PFSK-1 (cell line): ENCODE measurements around the gene MAP2K5.

Source experiments
- FOXP2 ChIP-seq: optimal IDR thresholded peaks from 2 replicates; pipeline ENCODE3; 2011; ENCODE audit warnings: borderline replicate concordance, control low read depth, inconsistent platforms; ENCODE audit not compliant: insufficient read depth; ENCODE audit errors: extremely low read length, extremely low read depth
- POLR2AphosphoS5 ChIP-seq: IDR thresholded peaks from 2 replicates; pipeline ENCODE4 v1.6.1; 2012; ENCODE audit warnings: low read depth, mild to moderate bottlenecking, control low read depth, low read length, moderate library complexity
- SIN3A ChIP-seq: IDR thresholded peaks from 2 replicates; pipeline ENCODE4 v1.6.1; 2012; ENCODE audit warnings: mild to moderate bottlenecking, low read length, moderate library complexity, borderline replicate concordance; ENCODE audit not compliant: insufficient read depth
- TAF1 ChIP-seq: IDR thresholded peaks from 2 replicates; pipeline ENCODE4 v1.6.1; 2012; ENCODE audit warnings: low read length, control low read depth, borderline replicate concordance; ENCODE audit not compliant: insufficient read depth
- TF ChIP-seq, protein P1 (sequence below), 2 experiments: IDR thresholded peaks; 2 replicates each; pipeline versions ENCODE4 v1.6.1 to v1.8.0; 2011 to 2012; ENCODE audit warnings: low read depth in 2 of 2, low read length in 2 of 2, control low read depth in 1 of 2, inconsistent platforms in 1 of 2, mild to moderate bottlenecking in 1 of 2, moderate library complexity in 1 of 2; ENCODE audit not compliant: insufficient read depth in 1 of 2

Gene MAP2K5

DNA sequence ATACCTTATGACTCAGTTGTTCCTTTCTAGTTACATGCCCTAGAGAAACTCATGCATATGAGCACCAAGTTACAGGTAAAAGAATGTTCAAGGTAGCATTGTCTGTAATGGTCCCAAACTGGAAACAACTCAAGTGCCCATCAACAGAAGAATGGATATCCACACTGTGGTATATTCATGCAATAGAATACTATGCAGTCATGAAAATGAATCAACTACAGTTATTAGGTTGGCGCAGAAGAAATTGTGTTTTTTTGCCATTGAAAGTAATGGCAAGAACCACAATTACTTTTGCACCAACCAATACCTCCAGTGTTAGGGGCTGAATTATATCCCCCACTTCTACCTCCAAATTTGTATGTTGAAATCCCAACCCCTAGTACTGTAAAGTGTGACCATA, 307.0 kb downstream of the MAP2K5 start:
- TF ChIP-seq, protein P1, sequence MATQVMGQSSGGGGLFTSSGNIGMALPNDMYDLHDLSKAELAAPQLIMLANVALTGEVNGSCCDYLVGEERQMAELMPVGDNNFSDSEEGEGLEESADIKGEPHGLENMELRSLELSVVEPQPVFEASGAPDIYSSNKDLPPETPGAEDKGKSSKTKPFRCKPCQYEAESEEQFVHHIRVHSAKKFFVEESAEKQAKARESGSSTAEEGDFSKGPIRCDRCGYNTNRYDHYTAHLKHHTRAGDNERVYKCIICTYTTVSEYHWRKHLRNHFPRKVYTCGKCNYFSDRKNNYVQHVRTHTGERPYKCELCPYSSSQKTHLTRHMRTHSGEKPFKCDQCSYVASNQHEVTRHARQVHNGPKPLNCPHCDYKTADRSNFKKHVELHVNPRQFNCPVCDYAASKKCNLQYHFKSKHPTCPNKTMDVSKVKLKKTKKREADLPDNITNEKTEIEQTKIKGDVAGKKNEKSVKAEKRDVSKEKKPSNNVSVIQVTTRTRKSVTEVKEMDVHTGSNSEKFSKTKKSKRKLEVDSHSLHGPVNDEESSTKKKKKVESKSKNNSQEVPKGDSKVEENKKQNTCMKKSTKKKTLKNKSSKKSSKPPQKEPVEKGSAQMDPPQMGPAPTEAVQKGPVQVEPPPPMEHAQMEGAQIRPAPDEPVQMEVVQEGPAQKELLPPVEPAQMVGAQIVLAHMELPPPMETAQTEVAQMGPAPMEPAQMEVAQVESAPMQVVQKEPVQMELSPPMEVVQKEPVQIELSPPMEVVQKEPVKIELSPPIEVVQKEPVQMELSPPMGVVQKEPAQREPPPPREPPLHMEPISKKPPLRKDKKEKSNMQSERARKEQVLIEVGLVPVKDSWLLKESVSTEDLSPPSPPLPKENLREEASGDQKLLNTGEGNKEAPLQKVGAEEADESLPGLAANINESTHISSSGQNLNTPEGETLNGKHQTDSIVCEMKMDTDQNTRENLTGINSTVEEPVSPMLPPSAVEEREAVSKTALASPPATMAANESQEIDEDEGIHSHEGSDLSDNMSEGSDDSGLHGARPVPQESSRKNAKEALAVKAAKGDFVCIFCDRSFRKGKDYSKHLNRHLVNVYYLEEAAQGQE (IDR thresholded peaks at IDR 0.05; ENCODE audit: insufficient read depth in 1 of 2, low read depth in 2 of 2, low read length in 2 of 2): no peak

DNA sequence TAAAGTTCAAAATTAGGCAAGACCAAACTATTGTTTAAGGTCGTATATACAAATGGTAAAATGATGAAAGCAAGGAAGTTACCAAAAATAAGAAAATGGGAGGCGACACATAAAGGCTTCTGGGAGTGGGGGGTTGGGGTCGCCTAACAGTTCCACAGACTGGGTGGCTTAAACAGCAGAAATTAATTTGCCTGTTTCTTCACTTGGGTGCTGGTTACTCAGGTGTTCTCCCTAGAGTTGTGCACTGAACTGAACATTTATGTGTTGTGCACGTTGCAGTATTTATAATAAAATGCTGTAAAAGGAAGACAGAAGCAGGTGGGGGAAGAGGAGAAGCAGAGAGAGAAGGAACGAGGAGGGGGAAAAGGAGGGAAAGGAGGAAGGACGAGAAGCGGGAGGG, 307.8 kb downstream of the MAP2K5 start:
- TF ChIP-seq, protein P1 (IDR thresholded peaks at IDR 0.05; ENCODE audit: insufficient read depth in 1 of 2, low read depth in 2 of 2, low read length in 2 of 2): no peak
- TF ChIP-seq SIN3A: no peak
- no peak for TF ChIP-seq FOXP2
- TF ChIP-seq POLR2AphosphoS5: no peak
- no peak for TF ChIP-seq TAF1

DNA sequence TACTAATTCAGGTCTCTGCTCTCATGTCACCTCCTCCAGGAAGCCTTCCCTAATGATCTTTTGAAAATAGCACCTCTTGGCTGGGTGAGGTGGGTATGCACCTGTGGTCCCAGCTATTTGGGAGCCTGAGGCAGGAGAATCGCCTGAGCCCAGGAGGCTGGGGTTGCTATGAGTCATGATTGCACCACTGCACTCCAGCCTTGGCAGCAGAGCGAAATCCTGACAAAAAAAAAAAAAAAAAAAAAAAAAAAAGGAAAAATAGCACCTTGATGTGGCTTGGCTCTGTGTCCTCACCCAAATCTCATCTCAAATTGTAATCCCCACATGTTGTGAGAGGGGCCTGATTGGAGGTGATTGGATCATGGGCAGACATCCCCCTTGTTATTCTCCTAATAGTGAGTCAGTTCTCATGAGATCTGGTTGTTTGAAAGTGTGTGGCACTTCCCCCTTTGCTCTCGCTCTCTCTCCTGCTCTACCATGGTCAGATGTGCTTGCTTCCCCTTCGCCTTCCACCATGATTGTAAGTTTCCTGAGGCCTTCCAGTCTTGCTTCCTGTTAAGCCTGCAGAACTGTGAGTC, 308.6 kb downstream of the MAP2K5 start:
- TF ChIP-seq FOXP2 (no peak), POLR2AphosphoS5 (no peak), SIN3A (no peak)
- TF ChIP-seq, protein P1 (IDR thresholded peaks at IDR 0.05; ENCODE audit: insufficient read depth in 1 of 2, low read depth in 2 of 2, low read length in 2 of 2): no peak

DNA sequence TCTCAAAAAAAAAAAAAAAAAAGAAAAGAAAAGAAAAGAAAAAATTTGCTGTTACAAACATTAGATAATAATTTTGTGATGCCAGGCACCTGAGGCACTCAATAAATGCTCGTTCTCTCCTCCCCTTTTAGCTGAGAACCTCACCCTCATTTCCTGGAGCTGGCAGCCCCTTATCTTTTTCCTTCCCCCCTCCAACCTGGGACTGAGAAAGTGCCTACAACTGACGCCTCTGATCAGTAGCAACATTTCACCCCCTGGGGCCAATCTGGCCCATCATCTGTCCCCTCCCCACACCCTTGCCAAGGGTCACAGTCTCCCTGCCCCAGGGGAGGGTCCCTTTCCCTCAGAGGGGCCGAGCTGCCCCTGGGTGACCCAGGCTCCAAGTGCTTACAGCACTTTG, 309.9 kb downstream of the MAP2K5 start:
- no peak for TF ChIP-seq TAF1
- no peak for TF ChIP-seq FOXP2
- TF ChIP-seq POLR2AphosphoS5: no peak
- TF ChIP-seq, protein P1 (IDR thresholded peaks at IDR 0.05; ENCODE audit: insufficient read depth in 1 of 2, low read depth in 2 of 2, low read length in 2 of 2): no peak
- no peak for TF ChIP-seq SIN3A

DNA sequence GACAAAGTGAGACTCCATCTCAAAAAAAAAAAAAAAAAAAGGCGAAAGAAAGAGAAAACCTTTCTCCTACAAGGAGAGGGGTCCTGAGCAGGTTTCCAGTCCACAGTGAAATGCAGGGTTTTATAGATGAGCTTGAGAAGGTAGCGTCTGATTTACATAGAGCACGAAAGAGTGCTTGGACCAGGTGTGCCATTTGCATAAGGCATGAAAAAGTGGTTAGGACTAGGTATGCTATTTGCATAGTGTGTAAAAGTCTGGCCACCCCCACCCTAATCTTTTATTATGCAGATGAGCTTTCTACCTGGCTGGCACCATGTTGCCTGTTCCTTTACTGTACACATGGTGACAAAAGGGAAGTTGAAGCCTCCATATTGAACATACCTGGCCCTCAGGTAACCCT, 311.0 kb downstream of the MAP2K5 start:
- TF ChIP-seq TAF1: no peak
- TF ChIP-seq FOXP2: no peak
- TF ChIP-seq SIN3A: no peak
- TF ChIP-seq POLR2AphosphoS5: no peak
- TF ChIP-seq, protein P1 (IDR thresholded peaks at IDR 0.05; ENCODE audit: insufficient read depth in 1 of 2, low read depth in 2 of 2, low read length in 2 of 2): no peak
